MM.1S (cell line): ENCODE measurements around the gene DOCK4.

Experiments
- CTCF ChIP-seq: fragments of 300-600 bp; sonication (generic); IDR thresholded peaks from 2 replicates; pipeline ENCODE4 v1.5.1; 2016; ENCODE audit warnings: antibody characterized with exemption, low read length, mixed read lengths
- EZH2 ChIP-seq: fragments of 300-600 bp; sonication (generic); optimal IDR thresholded peaks from 2 replicates; pipeline ENCODE3; 2017; ENCODE audit warnings: low read depth, mild to moderate bottlenecking, antibody characterized with exemption, low read length, mixed read lengths

- TF ChIP-seq CTCF = no peak
- TF ChIP-seq EZH2 = no peak
Observed at GRCh38 chr7:112190120-112190519, 16.1 kb downstream of the DOCK4 start.
